Measurements from ENCODE around the gene TTC7B. TPM values are rescaled to one million over a fixed set of nuclear protein-coding genes. Genes with fewer than 3 reads are reported as not detected.

TTC7B gene
- total and polyA plus RNA-seq, 2 experiments from 2014 or later: 68.1 to 75.8 TPM

DNA sequence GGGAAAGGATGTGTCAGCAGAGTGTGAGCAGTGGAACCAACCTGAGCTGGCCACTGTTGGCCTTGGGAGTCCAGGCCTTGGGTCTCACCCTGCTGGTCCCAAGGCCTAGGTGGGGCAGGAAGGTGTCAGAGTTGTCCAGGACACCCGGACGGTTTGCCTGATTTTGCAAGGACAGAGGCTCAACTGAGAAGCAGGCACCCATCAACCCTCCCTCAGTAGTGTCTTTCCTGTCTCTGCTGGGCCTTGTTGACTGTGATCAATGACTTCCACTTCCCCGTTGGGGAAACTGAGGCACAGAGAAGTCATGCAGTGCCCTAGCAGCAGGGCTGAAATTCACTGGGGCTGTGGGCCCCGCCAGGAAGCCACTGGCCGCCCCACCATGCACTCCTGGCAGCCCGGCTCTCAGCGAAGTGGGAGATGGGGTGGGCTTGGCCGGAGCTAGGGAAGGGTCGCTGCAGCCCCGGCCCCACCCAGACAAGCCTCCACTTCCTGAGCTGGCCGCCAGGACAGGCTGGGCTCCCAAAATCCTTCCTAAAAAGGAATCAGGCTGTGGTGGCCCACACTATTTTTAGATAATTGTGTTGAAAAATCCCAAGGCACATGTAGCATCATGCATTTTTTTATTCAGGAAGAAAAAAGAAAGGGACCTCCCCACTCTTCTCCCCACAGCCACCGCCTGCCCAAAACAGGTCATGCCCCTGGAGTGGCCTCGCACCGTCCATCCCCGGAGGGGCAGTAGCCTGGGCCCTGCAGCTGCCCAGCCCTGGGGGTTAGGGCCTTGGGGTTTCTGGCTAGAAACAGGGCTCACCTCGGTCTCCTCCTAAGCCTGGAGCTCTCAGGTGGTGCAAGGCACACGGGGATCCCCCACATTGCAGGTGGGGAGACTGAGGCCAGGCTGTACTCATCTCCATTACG lies 292.0 kb downstream of the TTC7B start:
- Histone ChIP-seq H3K27me3 (no peaks in the 10 kb centered on the region), H3K27ac (no peak overlapping the region), H3K36me3 (no peaks in the 10 kb centered on the region), H3K9me3 (ENCODE audit: low read depth) (no peaks in the 10 kb centered on the region), H3K4me3 (no peak overlapping the region), H3K4me1 (ENCODE audit: low read depth) (peaks cover 18% of the 10 kb centered on the region)
- no peak for TF ChIP-seq CTCF (IDR thresholded peaks at IDR 0.05; ENCODE audit: low read depth, low read length)
- no peak for DNase-seq (ENCODE audit: low read depth in 1 of 2, low spot score in 1 of 2)

- peak in 1 of 2 donors; percentile 44 for DNase-seq (ENCODE audit: low read depth in 1 of 2, low spot score in 1 of 2)
These were observed 292.7 kb downstream of the TTC7B start for GRCh38 chr14:90523544-90523943.

GRCh38 chr14:90522571-90523191 lies 293.5 kb downstream of the TTC7B start:
- Histone ChIP-seq H3K36me3 (no peaks in the 10 kb centered on the region), H3K9me3 (ENCODE audit: low read depth) (no peaks in the 10 kb centered on the region), H3K27me3 (no peaks in the 10 kb centered on the region), H3K4me3 (no peak overlapping the region), H3K27ac (no peak overlapping the region), H3K4me1 (ENCODE audit: low read depth) (peaks cover 18% of the 10 kb centered on the region)
- TF ChIP-seq CTCF (IDR thresholded peaks at IDR 0.05; ENCODE audit: low read depth, low read length): no peak
- peak in 1 of 2 donors; percentile 71 for DNase-seq (ENCODE audit: low read depth in 1 of 2, low spot score in 1 of 2)

More at GRCh38 chr14:90523544-90523943, 292.7 kb downstream of the TTC7B start:
- no peak overlapping the region for H3K4me3 ChIP-seq
- H3K9me3 ChIP-seq (ENCODE audit: low read depth): no peaks in the 10 kb centered on the region
- H3K4me1 ChIP-seq (ENCODE audit: low read depth): peaks cover 18% of the 10 kb centered on the region
- no peak overlapping the region for H3K27ac ChIP-seq
- no peaks in the 10 kb centered on the region for H3K27me3 ChIP-seq
- no peak for TF ChIP-seq CTCF (IDR thresholded peaks at IDR 0.05; ENCODE audit: low read depth, low read length)
- no peaks in the 10 kb centered on the region for H3K36me3 ChIP-seq

GRCh38 chr14:90521930-90522483 lies 294.2 kb downstream of the TTC7B start:
- Histone ChIP-seq H3K4me3 (no peak overlapping the region), H3K4me1 (ENCODE audit: low read depth) (peaks cover 18% of the 10 kb centered on the region), H3K9me3 (ENCODE audit: low read depth) (no peaks in the 10 kb centered on the region), H3K36me3 (no peaks in the 10 kb centered on the region), H3K27me3 (no peaks in the 10 kb centered on the region), H3K27ac (no peak overlapping the region)
- TF ChIP-seq CTCF (IDR thresholded peaks at IDR 0.05; ENCODE audit: low read depth, low read length): no peak
- no peak for DNase-seq (ENCODE audit: low read depth in 1 of 2, low spot score in 1 of 2)

GRCh38 chr14:90521084-90521929 lies 294.9 kb downstream of the TTC7B start:
- Histone ChIP-seq H3K27me3 (no peaks in the 10 kb centered on the region), H3K4me1 (ENCODE audit: low read depth) (peaks cover 18% of the 10 kb centered on the region), H3K27ac (no peak overlapping the region), H3K36me3 (no peaks in the 10 kb centered on the region), H3K9me3 (ENCODE audit: low read depth) (no peaks in the 10 kb centered on the region), H3K4me3 (no peak overlapping the region)
- no peak for TF ChIP-seq CTCF (IDR thresholded peaks at IDR 0.05; ENCODE audit: low read depth, low read length)
- DNase-seq (ENCODE audit: low read depth in 1 of 2, low spot score in 1 of 2): peak; percentile 14 to 23

Data from cardiac muscle cell (in vitro differentiated cells and primary cell).